ENCODE data around the gene LAMC1.

Gene LAMC1

GRCh38 chr1:183152180-183152579, 129.0 kb downstream of the LAMC1 start:
- DNase-seq = no peak

GRCh38 chr1:183155939-183156338, 132.7 kb downstream of the LAMC1 start:
- DNase-seq = no peak

- DNase-seq = no peak
Measured at GRCh38 chr1:183159960-183160359, 136.7 kb downstream of the LAMC1 start.

GRCh38 chr1:183161391-183161790, 138.2 kb downstream of the LAMC1 start:
- DNase-seq = no peak

GRCh38 chr1:183163316-183163715, 140.1 kb downstream of the LAMC1 start:
- no peak for DNase-seq

- DNase-seq = no peak
Measured at GRCh38 chr1:183164340-183164739, 141.1 kb downstream of the LAMC1 start.

- no peak for DNase-seq
Measured at GRCh38 chr1:183164963-183165362, 141.7 kb downstream of the LAMC1 start.

- DNase-seq = no peak
Measured at GRCh38 chr1:183165456-183165855, 142.2 kb downstream of the LAMC1 start.

GRCh38 chr1:183166454-183166853, 143.2 kb downstream of the LAMC1 start:
- no peak for DNase-seq

- no peak for DNase-seq
Measured at GRCh38 chr1:183167676-183168075, 144.5 kb downstream of the LAMC1 start.

- DNase-seq = no peak
Measured at GRCh38 chr1:183168308-183168707, 145.1 kb downstream of the LAMC1 start.

- no peak for DNase-seq
Measured at GRCh38 chr1:183173828-183174227, 150.6 kb downstream of the LAMC1 start.

GRCh38 chr1:183175631-183176030, 152.4 kb downstream of the LAMC1 start:
- DNase-seq = no peak

GRCh38 chr1:183178545-183178944, 155.3 kb downstream of the LAMC1 start:
- DNase-seq = no peak

- DNase-seq = no peak
Measured at GRCh38 chr1:183179033-183179432, 155.8 kb downstream of the LAMC1 start.

GRCh38 chr1:183180218-183180617, 157.0 kb downstream of the LAMC1 start:
- DNase-seq = no peak

GRCh38 chr1:183180634-183181056, 157.4 kb downstream of the LAMC1 start:
- DNase-seq = no peak

GRCh38 chr1:183185941-183186490, 162.8 kb downstream of the LAMC1 start, which contains the start of gene LAMC2:
Gene LAMC2 (plus strand): TSS chr1:183186264. CDS start chr1:183186353, 89 bp downstream.
- DNase-seq = peak; percentile 30 to 38

GRCh38 chr1:183186841-183187240, 163.6 kb downstream of the LAMC1 start:
- DNase-seq = no peak

GRCh38 chr1:183188240-183188639, 165.0 kb downstream of the LAMC1 start:
- no peak for DNase-seq

- DNase-seq = no peak
Measured at GRCh38 chr1:183191833-183192232, 168.6 kb downstream of the LAMC1 start.

- no peak for DNase-seq
Measured at GRCh38 chr1:183193963-183194525, 170.8 kb downstream of the LAMC1 start.

- no peak for DNase-seq
Measured at GRCh38 chr1:183194527-183195141, 171.4 kb downstream of the LAMC1 start.

- DNase-seq = no peak
Measured at GRCh38 chr1:183195142-183195574, 171.9 kb downstream of the LAMC1 start.
